GM21390 (cell line): ENCODE results near the gene CCDC61.

ENCODE experiments used
- ATAC-seq: cut with Tn5 transposase; IDR thresholded peaks from one replicate; pipeline ENCODE4 v1.9.1; 2021; ENCODE audit not compliant: unreplicated experiment

Gene CCDC61

DNA sequence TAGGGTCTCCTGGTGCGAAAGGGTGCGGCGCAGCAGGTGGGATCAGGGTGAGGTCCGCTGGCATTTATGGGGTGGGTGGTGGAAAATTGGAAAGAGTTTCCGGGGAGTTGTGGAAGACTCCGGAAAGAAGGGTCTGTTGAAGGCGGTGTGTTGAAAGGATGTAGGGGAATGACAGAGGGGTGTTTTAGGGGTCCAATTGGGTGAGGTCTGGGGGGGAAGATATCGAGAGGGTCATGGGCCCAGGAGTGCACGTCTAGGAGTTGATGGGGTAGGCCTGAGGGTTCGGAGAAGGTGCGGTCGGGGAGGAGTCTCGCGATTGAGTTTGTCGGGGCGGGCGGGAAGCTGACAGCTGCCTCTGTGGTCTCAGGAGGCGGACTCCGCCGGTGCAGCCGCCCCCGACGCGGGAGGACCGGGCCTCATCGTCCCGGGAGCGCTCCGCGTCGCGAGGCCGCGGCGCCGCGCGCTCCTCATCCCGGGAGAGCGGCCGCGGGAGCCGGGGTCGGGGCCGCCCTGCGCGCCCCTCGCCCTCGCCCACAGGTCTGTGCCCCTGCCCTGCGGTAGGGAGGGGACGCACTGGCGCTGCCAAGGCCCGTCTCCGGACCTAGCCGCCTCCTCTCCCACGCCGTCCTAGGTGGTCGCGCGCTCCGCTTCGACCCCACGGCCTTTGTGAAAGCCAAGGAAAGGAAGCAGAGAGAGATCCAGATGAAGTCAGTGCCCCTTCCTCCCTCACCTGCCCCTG is 20.6 kb downstream of the CCDC61 start:
- ATAC-seq: no peak

DNA sequence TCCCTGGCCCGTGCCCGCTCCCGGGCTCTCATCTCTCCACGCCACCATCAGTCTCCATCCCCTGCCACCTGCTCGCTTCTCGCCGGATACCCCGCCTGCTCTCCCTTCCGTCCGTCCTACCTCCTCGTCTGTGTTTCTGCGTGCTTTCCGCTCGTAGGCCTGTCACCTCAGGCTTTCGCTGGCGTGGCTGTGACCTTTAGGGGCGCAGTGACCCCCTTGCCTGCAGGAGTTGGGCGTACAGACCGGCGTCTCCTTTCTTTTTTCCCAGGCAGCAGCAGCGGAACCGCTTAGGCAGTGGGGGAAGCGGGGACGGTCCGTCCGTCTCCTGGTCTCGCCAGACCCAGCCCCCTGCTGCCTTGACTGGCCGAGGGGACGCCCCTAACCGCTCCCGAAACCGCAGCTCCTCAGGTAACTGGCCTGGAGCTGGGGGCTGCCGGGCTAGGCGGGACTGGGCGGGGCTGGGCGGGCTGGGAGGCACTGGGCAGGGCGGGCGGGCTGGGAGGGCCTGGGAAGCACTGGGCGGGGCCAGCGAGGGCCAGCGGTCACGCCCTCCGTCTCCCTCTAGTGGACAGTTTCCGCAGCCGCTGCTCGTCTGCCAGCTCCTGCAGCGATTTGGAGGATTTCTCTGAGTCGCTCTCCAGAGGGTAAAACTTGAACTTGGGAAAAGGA is 21.3 kb downstream of the CCDC61 start:
- no peak for ATAC-seq

DNA sequence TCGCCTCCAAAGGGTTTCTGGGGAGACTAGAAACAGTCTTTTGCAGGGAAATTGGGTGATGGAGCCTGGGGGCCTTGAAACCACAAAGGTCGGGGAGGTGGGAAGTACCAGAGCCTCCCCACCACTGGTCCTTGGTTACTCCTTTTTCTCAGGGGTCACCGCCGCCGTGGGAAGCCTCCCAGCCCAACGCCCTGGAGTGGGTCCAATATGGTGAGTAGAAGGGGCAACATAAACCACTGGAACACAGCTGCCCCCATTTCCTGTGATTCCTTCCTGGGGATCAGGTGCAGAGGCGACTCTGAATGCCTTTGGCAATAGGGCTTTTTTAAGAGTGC is 21.8 kb downstream of the CCDC61 start:
- no peak for ATAC-seq

DNA sequence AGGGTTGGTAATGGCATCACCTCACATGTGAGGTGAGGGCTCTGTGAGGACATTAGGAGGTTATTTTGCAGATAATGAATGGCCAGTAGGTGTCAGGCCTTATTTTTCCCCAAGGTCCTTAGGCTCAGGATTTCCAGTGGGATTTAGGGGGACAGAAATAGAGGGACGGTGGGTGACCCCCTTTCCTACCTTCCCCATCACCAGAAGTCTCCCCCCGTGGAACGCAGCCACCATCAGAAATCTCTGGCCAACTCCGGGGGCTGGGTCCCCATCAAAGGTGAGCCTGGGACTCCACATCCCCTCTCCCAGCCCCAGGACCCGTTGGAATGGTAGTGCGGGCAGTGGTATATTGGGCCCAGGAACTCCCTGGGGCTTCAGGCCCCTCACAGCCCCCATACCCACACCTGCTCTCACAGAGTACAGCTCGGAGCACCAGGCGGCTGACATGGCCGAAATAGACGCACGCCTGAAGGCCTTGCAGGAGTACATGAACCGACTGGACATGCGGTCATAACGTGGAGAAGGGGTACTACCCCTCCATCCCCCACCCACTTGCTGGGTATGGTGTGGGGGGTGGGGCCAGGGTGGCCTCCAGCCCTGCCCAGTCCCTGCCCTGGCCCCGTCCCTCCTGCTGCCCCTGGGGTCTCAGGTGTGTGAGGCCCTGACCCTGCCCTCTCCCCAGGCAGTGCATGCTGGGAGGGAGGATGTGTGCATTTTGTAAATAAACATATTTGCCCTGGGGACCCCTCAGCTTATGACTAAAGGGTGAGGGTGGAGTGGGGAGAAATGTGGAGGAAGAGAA is 22.8 kb downstream of the CCDC61 start:
- no peak for ATAC-seq

DNA sequence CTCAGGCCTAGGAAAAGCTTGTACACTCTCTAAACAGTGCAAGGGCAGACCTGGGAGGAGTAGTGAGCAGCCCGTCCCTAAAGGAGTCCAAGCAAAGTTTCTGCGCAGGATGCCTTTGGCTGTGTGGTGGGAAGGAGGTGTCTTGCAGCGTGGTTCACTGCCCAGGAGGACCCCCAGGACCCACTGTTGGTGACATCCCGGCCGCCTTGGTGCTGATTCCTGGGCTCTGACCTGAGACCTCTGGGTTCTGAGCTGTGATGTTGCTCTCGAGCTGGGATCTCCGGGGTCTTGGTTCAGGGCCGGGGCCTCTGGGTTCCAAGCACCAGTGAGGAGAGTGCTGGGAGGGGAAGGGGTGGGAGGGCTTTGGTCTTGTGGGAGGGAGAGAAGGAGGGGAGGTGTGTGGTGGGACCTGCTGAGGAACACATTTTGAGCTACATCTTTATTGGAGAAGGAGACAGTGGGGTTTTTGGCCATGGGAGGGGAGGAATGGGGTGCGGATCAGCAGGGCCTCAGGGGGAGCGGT is 23.5 kb downstream of the CCDC61 start:
- ATAC-seq: no peak

DNA sequence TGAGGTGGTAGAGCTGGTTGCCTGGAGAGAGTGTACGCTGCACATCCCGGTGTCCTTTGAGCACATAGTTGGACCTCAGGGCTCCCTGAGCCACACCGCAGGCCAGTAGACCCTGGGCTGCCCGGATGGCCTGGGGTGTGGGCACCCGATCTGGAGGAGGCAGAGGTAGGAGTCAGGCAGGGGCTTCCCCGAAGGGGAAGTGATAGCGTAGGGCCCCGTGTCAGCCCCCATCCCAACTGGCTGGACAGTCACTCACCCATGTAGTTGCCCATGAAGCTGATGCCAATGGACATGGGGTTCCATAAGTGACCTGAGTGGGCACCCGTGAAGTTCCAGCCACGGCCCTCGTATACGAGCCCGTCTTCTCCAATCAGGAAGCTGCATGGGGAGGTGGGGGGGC is 24.0 kb downstream of the CCDC61 start:
- ATAC-seq: no peak

DNA sequence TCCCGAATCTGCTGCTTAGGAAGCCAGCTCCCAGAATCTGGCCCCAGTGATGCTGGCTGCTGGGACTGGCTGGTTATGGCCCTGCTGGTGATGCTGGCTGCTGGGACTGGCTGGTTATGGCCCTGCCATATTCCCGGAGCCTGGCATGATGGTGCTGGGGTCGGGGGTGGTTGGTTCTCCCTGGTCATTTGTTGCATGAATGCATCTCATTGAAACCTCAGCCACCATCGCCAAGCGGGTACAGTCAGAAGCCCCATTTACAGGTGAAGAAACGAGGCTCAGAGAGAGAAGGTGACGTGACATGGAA is 25.5 kb downstream of the CCDC61 start:
- no peak for ATAC-seq

DNA sequence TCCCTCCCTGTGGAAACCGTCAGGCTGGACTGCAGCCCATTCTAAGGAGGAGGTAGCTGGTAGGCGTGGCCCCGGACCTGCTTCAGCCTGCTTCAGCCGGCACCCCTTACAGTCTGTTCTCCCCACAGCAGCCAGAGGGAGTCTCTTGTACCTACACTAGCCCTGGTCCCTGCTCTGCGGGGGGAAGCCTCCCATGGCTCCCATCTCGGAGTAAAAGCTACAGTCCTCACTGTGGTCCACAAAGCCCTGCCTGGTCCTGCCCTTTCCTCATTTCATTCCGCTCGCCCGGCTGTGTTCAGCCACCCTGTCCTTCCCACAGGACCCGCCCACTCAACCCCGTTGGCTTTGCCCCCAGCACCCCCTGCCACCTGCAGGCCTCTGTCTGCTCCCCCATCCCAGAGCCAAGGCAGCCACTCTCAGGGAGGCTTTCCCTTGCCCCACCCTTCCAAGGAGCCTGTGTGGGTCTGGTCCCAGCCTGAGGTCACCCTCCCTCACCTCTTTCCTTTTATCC is 26.3 kb downstream of the CCDC61 start:
- ATAC-seq: no peak

DNA sequence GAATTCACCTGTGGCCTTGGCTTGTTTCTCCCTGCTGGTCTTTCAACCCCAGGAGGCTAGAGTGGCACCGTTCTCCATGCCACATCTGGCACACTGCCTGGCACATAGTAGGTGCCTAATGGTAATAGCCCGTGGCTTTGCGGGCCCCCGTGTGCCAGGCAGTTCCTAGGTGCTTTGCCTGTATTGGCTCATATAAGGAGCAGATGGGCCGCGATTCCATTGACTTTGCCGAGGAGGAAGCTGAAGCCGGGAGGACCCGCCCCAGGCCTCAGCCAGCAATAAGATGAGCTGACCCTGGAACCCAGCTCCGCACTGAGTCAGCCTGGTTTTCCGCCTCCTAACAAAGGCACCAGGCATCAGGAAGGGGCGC is 26.8 kb downstream of the CCDC61 start:
- no peak for ATAC-seq

DNA sequence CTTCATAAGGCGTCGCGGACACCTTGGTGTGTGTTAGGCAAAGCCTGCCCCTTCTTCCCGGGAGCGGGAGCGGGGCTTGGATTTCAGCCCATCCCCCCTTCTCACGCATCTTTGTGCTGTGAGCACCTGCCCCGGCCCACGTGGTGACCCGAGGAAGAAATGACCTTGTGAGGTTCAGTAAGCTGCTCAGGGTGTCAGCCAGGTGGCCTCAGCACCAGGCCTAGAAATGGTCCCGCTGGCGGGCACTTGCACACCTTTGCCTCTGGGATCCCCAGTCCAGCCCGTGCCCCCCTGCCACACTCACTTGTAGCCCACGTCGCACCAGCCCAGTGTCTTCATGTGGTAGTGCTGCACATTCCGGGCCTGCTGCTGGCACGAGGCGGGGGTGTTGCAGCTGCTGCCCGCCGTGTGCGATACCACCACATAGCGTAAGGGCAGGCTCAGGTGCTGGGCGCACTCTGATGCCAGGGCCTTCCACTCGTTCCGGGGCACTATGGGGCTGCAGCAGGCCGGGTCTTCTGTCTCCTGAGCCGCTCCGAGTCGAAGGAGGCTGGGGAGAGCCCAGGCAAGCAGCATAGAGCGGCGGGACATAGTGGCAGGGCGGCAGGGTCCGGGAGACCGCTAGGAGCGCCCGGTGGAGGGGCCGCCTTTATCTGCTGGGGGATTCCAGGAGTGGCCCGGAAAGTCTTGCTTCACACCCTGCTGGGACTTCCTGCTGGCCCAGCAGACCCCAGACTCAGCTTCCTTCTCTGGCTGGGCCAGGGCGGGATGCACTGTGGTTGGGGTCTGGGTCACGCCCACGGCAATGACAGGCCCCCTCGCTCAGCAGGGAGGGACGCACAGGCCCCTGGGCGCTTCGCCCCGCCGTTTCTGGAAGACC is 27.4 kb downstream of the CCDC61 start, which contains the start of gene PGLYRP1:
TSS of gene PGLYRP1 (minus strand) at position 623 of the 880 bp plus-strand sequence. CDS start at position 591, 32 bp downstream.
- no peak for ATAC-seq

DNA sequence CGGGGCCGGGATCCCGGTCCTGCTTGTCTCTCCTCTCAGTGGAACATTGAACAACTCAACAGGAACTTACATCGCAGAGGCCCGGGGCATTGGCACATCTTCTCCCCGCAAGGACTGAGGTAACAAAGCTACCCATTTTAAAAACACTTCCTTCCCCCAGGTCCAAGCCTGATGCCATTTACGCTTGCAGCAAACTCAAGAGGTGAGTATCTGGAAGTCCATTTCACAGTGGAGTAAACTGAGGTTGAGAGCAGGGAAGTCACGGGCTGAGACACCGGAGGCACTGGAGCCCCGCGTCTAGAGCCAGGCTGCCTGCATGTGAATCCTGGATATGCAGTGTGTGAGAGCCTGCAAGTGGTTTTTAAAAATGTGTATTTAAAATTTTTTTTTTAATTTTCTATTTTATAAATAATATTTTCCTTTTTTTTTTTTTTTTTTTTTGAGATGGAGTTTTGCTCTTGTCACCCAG is 28.1 kb downstream of the CCDC61 start:
- ATAC-seq: no peak

DNA sequence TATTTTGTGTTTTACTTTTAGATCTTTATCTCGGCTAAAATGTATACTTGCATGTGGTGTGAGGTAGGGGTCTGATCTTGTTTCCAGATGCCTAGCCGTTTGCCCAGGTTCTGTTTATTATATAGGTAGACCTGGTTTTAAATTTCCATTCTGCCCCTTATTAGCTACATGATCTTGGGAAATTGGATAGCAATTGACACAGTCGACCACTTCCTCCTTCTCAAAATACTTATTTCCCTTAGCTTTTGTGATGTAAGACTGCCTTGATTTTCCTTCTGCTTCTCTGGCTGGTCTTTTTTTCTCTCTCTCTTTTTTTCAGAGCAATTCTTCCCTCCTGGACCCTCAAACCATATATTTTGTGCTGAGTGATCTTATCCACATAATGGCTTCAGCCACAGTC is 30.6 kb downstream of the CCDC61 start:
- no peak for ATAC-seq

DNA sequence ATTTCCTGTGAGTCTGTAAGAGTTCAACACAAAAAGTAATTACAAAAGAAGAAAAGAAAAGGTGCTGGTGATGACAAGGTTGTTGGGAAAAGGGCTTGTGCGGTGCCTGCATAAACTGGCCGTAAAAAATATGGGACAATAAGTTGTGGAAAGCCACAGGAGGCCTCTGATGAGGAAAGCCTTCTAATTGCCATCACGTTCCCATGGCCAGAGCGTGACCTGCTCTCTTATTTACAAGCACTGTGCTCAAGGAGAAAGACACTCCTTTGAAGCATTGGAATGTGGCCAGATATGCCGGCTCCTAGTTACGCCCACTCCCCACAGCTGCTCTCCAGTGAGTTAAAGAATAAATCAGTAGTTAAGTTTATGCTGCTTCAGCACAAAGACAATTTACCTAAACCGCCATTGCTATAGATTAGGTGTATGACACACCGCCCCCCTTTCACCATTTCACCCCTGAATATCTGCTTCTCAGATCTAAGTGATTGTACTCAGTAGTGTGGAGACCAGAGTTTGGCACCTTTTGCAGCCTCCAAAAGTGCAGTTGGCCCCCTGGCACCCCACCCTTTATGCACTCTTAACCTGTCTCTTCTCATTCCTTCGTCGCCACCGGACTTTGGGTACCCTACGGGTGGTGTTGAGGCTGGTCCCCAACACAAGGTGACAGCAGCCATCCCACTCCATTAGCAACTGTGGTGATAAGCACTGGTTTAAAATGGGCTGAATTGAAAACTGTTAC is 35.7 kb downstream of the CCDC61 start:
- ATAC-seq: no peak

DNA sequence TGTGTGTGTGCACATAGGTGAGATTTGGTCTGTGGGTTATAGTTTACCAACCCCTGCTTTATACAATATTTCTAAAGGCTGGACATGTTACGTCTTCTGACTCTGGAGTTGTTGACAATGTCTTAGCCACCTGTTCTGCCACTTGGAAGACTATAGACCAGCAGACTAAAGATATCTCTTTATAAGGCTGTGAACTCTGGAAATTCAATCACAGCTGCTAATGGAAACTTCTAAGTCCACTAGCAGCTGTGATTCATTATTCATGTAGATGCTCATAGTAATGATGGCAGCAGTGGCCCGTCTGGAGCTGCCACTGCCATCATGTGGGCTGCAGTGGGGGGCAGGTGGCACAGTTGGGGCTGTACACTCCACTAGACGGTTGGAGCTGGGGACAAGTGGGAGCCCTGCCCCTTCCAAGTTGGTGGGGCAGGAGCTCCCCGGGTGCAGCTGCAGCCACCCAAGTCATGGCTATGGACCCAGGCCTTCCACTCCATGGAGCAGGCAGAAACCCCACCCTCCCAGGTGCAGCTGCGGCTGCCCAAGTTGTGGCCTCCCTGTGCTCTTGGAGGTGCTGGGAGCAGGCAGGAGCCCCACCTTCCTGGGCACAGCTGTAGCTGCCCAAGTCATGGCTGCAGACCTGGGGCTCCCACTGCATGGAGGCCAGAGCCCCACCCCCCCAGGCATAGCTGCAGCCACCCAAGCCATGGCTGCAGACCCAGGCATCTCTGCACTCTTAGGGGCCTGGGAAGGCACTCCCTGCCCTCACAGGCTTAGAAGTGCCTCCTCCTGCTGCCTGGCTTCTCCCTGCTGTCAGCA is 36.7 kb downstream of the CCDC61 start:
- ATAC-seq: no peak

DNA sequence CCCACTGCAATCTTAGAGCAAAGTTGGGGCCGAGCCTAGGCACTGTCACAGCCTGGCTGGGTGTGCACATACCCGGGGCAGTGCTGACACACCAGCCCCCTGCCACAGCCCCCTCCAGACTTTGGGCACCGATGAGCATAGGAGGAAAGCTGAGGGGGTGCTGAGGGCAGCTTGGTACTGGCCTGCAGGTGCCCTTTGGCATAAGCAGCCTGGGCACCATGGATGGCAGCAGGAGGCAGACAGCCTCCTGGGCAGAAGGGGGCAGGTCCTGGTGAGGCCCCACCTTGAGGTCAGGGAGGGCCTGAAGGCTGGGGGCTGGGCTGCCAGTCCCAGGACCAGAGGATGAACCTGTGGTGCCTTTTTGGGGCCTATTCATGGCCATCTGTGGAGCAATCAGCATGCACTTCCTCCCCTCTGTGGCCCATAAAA is 37.3 kb downstream of the CCDC61 start:
- no peak for ATAC-seq

DNA sequence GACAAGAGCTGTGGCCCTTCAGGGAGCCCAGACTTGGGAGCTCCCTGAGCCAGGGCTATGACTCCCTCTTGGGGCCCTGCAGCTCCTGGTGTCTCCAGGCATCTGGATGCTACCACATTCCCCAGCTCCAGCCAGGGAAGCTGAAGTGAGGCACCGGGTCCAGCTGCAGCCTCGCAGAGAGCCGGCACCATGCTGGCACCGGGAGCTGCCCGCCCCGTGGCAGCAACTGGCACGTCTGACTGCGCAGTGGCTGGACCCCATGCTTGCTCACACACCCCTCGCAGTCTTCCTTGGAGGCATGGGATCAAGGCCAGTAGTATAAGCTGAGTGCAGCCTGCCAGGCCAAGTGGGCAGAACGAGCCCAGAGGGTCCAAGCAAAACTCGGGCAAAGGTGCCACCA is 38.1 kb downstream of the CCDC61 start:
- ATAC-seq: no peak

DNA sequence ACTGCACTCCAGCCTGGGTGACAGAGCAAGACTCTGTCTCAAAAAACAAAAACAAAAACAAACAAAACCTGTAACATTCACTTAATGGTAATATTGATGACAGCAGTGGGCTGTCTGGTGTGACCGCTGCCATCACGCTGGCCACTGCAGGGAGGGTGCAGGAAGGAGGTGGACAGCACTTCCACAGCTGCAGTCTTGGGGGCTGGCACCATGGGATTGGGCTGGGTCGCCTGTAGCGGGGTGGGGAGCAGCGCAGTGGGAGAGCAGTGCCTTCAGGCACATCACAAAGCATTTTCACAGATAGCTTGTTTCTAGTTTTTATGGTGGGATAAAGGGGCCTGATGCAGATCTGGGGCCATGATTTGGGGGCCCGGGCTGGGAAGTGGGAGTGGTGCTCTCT is 40.3 kb downstream of the CCDC61 start:
- no peak for ATAC-seq

DNA sequence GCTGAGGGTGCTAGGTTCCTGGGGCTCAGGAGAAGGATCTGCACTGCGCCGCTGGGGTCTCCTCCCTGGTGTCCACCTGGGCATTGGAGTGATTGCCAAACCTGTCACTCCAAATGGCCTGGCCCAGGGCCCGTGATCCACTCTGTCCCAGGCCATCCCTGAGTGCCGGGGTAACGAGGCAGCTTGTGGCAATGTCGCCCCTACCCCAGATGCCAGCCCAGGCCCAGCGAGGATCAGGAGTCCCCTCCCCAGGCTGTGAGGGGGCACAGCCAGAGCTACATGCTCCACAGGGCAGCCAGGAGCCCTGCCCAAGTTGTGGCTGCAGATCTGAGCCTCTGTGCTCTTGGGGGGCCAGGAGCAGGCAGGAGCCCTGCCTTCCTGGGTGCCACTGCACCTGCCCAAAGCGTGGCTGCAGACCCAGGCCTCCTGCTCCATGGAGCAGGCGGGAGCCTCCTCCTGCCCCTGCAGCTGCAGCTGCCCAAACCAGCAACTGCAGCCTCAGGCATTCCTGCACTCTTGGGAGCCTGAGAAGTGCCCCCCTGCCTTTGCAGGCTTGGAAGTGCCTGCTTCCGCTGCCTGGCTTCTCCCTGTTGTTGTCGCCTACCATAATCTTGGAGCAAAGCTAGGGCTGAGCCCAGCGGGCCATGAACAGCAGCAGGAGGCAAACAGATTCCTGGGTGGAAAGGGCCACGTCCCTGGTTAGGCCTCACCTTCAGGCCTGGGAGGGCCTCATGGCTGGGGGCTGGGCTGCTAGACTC is 40.9 kb downstream of the CCDC61 start:
- no peak for ATAC-seq
